GM11168 (cell line): ENCODE data around the gene PIK3CB.

Source experiments
- in situ Hi-C: fragments of 300-500 bp; cut with MboI; formaldehyde crosslinking; loops from one replicate; pipeline ENCODE4 v1.12.0; 2022; ENCODE audit warnings: low sequenced_read_pairs; ENCODE audit not compliant: unreplicated experiment

PIK3CB gene

GRCh38 chr3:138834596-138835396 lies at the start of gene PIK3CB:
TSS of gene PIK3CB (minus strand) at chr3:138834928. CDS start at chr3:138759343, 75,585 bp downstream.
- in situ Hi-C loops: no loop called here

GRCh38 chr3:138881233-138881632 lies 46.5 kb upstream of the PIK3CB start:
- in situ Hi-C loops: no loop called here

- in situ Hi-C loops: no loop called here
Measured at GRCh38 chr3:138879541-138880380, 45.0 kb upstream of the PIK3CB start.

DNA sequence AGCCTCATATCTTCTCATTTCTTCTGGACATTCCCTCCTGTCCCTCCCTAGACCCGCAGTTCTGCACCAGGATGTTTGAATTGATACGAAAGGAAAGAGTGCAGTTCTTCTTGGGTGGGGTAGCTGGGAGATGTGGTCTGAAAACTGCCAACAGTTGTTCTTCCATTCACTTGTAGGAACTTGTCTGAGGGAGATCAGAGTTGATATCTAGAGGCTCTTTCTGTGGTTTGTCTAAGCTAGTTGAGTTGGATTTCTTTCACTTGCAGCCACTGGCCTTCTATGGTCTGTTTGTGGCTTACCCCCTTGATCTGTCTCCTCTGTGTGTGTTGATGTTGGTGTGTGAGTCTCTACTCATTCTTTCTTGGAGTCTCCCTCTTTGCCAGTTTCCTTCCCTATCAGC lies 42.5 kb upstream of the PIK3CB start:
- in situ Hi-C loops: no loop called here

GRCh38 chr3:138875754-138876664 lies 41.3 kb upstream of the PIK3CB start:
- in situ Hi-C loops: no loop called here

- in situ Hi-C loops: no loop called here
Measured at GRCh38 chr3:138875096-138875753, 40.5 kb upstream of the PIK3CB start.

DNA sequence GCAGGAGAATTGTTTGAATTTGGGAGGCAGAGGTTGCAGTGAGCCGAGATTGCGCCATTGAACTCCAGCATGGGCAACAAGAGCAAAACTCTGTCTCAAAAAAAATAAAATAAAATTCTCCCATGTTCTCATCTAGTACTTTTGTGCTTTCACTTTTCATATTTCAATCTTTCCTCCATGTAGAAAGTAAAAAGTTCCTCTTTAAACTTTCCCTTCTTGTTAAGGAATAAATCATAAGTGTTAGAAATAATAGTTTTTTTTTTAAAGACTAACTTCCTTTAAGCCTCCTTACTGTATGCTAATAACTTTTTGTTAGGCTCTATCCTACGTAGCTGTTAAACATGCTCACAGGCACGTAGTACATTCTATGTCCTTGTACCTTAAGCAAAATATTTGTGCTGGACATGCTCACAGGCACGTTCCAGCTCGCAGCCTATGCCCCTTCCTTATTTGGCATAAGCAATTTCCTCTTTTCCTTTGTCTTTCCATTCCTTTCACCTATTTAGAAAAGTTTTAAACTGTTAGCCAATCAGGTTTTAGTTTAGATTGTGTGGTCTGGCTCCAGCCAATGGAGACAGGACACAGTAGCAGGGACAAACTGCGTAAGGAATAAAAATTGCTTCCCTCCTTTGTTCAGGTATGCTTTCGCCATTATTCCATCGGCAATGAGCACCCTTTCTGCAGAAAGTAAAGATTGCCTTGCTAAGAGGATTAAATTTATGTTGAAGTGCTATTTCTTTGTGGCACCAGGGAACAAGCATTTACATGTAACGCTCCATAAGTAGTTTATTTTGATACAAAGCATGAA lies 38.9 kb upstream of the PIK3CB start:
- in situ Hi-C loops: no loop called here

DNA sequence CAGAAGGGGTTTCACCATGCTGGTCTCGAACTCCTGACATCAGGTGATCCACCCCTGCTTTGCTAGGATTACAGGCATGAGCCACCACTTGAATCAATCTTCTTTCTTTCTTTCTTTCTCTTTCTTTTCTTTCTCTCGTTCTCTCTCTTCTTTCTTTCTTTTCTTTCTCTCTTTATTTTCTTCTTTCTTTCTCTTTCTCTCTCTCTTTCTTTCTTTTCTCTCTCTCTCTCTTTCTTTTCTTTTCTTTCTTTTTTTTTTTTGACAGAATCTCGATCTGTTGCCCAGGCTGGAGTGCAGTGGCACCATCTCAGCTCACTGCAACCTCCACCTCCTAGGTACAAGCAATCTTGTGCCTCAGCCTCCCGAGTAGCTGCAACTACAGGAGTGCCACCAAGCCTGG lies 37.9 kb upstream of the PIK3CB start:
- in situ Hi-C loops: no loop called here

DNA sequence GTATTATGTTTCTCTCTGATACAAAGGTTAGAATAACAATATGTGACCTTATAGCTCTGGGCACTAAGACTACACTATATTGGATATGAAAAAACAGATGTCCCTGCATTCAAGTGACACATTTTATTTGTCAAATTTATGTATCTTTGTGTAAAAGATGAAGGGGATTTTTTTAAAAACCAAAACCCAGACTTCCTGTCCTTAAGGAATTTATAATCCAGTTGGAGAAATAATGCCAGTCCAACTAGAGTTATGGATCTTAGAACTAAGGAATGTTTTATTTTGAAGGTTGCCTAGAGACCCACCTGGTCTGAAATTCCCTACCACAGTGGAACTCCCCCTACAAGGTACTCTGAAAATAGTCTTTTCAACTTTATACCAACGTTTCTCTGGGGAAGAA lies 33.3 kb upstream of the PIK3CB start:
- in situ Hi-C loops: no loop called here

DNA sequence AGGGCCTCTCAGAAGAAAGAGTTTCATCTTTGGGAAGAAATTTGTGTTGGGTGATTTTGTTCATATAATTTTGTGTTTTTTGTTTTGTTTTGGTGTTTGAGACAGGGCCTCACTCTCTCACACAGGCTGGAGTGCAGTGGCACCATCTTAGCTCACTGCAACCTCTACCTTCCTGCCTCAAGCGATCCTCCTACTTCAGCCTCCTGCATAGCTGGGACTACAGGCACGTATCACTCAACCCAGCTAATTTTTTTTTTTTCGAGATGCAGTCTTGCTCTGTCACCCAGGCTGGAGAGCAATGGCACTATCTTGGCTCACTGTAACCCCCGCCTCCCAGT lies 29.0 kb upstream of the PIK3CB start:
- in situ Hi-C loops: no loop called here

- in situ Hi-C loops: no loop called here
Measured at GRCh38 chr3:138862924-138863775, 28.4 kb upstream of the PIK3CB start.

DNA sequence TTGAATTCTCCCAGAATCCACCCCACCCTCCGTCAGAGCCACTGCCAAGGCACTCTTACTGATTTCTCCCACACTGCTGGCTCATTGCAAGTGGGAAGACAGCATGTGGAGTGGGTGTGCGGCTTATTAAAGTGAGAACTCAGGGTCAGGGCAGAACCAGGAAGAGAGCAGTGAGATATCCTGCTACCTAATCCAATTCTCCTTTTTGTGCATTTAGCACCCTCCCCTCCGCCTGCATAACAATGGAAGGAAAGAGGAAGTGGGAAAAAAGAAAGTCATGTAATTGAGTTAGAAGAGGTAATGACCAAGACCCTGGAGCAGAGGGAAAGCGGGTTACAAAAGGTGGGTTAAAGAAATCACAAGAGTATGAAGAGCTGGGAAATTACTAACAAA lies 27.8 kb upstream of the PIK3CB start:
- in situ Hi-C loops: no loop called here

GRCh38 chr3:138861798-138862197 lies 27.1 kb upstream of the PIK3CB start:
- in situ Hi-C loops: no loop called here

- in situ Hi-C loops: no loop called here
Measured at GRCh38 chr3:138856799-138857198, 22.1 kb upstream of the PIK3CB start.

DNA sequence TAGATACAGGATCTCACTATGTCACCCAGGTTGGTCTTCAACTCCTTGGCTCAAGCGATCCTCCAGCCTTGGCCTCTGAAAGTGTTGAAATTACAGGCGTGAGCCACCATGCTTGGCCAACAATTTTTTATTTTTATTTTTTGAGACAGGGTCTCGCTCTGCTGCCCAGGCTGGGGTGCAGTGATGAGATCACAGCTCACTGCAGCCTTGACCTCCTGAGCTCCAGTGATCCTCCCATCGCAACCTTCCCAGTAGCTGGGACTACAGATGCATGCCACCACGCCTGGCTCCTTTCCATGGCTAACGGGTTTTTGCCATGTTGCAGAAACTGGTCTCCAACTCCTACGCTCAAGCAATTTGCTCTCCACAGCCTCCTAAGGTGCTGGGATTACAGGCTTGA lies 20.2 kb upstream of the PIK3CB start:
- in situ Hi-C loops: no loop called here

DNA sequence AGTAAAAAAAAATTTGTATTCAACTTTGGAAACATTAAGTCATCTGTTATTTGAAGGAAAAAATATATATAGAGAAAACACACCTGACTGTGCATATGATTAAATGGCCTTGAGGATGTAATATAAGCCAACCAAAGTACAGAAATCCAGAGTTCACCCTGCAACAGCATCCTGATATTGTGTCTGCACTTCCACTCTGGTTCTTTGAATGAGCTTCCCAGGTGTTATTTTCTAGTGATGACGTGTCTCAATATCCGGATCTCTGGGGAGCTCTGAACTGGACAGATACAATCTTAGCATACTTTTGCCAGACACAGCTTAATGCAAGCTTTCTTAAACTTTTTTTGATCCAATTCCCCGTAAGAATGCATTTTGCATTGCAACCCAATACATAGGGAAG lies 19.5 kb upstream of the PIK3CB start:
- in situ Hi-C loops: no loop called here

GRCh38 chr3:138850151-138850550 lies 15.4 kb upstream of the PIK3CB start:
- in situ Hi-C loops: no loop called here

DNA sequence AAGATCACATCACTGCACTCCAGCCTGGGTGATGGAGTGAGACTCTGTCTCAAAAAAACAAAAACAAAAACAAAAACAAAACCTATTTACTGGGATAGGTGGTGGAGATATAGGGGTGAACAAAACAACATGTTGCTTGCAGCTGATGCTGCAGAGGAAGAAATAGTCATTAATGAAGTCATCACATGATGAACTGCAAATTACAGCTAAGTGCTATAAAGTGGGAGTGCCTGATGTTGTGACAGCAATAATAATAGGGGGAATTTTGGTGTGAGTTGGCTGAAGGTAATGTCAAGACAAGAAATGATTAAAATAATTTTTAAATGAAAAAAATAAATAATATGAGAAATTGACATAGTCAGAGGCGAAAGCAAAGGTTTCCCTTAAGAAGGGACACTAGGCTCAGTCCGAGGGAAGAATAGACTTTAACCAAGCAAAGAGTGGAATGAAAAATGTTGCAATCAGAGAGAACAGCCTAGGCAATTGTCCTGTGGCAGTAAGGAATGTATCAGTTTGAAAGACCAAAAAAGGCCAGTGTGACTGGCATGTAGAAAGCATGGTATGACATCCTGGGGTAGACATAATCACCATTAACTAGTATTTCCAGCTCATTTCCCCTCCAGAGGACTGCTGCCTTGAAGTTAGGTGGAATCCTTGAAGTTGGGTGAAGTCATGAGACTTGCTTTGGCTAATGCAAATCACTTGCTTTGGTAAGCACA lies 14.7 kb upstream of the PIK3CB start:
- in situ Hi-C loops: no loop called here
